ENCODE data around the gene ALOXE3. TPM values are rescaled to one million over a fixed set of nuclear protein-coding genes. Genes with fewer than 3 reads are reported as not detected.
A peak's percentile ranks its signal among the peaks of the same experiment; 100 is the strongest.

ALOXE3 gene
- total RNA-seq, 4 donors from 2014 or later = not detected

GRCh38 chr17:8073627-8074484 is 44.5 kb downstream of the ALOXE3 start:
- ATAC-seq = peak; percentile 58 to 78
- Histone ChIP-seq H3K4me3 (peak overlapping the region in 1 of 4 donors; percentile 34), H3K27me3 (peaks cover 67 to 73% (median 68%) of the 10 kb centered on the region in 3 donors), H3K36me3 (no peaks in the 10 kb centered on the region), H3K27ac (no peak overlapping the region), H3K9me3 (no peaks in the 10 kb centered on the region), H3K4me1 (peaks cover 0 to 18% of the 10 kb centered on the region in 2 donors)
- in situ Hi-C loops (cut with MboI; ENCODE audit: low sequenced_read_pairs in 4 of 4) (no loop called here), intact Hi-C loops (cut with DNase I; ENCODE audit: low total_unique reads) (no loop called here)
- no peak for TF ChIP-seq POLR2A (IDR thresholded peaks at IDR 0.05)
- peak; percentile 54 to 90 (median 76) for TF ChIP-seq CTCF (IDR thresholded peaks at IDR 0.05 in 4 of 5, conservative IDR thresholded peaks at IDR 0.05 in 1 of 5)
- DNase-seq = peak in 1 of 2 donors; percentile 52

DNA sequence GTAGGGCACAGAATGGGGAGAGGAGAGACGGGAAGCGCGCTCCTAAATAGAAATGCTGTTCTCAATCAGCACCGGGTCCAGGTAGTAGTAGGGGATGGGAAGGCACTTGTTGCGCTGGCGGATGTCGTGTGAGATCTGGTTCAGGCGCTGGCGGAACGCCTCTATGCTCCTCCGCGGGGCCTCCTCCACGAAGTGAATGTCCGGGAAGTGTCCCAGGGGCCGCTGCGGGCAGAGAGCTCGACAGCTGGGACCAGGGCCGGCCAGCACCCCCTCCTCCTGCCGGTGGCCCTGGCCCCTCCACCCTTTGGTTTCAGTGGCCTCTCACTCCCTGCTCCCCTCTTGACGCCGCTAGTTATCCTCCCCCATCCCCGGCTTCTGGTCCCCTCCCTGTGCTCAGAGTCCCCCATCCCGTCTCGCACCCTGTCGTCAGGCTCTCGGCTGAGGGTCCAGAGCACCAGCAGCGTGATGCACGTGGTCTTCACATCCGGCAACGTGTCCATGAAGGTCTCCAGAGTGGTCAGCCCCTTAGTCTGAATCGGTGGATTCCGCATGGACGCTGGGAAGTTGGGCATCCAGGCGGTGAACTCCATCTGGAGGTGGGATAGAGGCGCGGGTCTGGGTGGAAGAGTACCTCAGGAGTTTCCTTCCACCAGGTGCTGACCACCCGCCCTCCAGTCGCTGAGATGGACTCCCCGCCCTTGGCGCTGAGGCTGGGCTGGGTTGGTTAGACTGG is 45.4 kb downstream of the ALOXE3 start:
- no peaks in the 10 kb centered on the region for H3K9me3 ChIP-seq
- intact Hi-C loops (cut with DNase I; ENCODE audit: low total_unique reads) (no loop called here), in situ Hi-C loops (cut with MboI; ENCODE audit: low sequenced_read_pairs in 4 of 4) (no loop called here)
- no peaks in the 10 kb centered on the region for H3K36me3 ChIP-seq
- no peak for TF ChIP-seq POLR2A (IDR thresholded peaks at IDR 0.05)
- no peak for TF ChIP-seq CTCF (IDR thresholded peaks at IDR 0.05 in 4 of 5, conservative IDR thresholded peaks at IDR 0.05 in 1 of 5)
- DNase-seq (no peak), ATAC-seq (no peak)
- peaks cover 59 to 68% (median 60%) of the 10 kb centered on the region in 3 donors for H3K27me3 ChIP-seq
- H3K4me3 ChIP-seq = peak overlapping the region in 2 of 4 donors; percentile 13 to 34
- H3K4me1 ChIP-seq = peaks cover 0 to 18% of the 10 kb centered on the region in 2 donors
- no peak overlapping the region for H3K27ac ChIP-seq

DNA sequence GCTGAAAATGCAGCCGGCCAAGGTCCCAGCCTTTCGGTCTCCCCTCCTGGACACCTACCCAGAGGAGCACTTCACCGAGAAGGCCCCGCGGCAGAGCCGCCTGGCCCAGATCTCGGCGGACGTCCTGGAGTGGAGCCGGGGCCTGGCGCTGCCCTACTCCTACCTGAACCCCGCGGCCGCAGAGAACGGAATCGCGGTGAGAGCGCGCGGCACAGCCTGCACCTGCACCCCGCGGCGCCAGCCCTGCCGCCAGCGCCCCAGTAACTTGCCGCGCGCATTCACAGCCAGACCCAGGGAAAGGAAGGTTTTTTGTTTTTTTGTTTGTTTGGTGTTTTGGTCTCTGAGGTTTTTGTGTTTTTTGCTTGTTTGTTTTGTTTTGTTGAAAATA is 46.0 kb downstream of the ALOXE3 start:
- H3K36me3 ChIP-seq = no peaks in the 10 kb centered on the region
- H3K4me1 ChIP-seq = peaks cover 0 to 18% of the 10 kb centered on the region in 2 donors
- TF ChIP-seq CTCF (IDR thresholded peaks at IDR 0.05 in 4 of 5, conservative IDR thresholded peaks at IDR 0.05 in 1 of 5) (no peak), POLR2A (IDR thresholded peaks at IDR 0.05) (no peak)
- ATAC-seq (no peak), DNase-seq (no peak)
- no peak overlapping the region for H3K27ac ChIP-seq
- in situ Hi-C loops (cut with MboI; ENCODE audit: low sequenced_read_pairs in 4 of 4) (no loop called here), intact Hi-C loops (cut with DNase I; ENCODE audit: low total_unique reads) (no loop called here)
- peak overlapping the region in 1 of 4 donors; percentile 34 for H3K4me3 ChIP-seq
- H3K9me3 ChIP-seq = no peaks in the 10 kb centered on the region
- H3K27me3 ChIP-seq = peaks cover 54 to 62% (median 55%) of the 10 kb centered on the region in 3 donors

- Histone ChIP-seq H3K4me3 (no peak overlapping the region), H3K36me3 (no peaks in the 10 kb centered on the region), H3K27me3 (peaks cover 47 to 56% (median 49%) of the 10 kb centered on the region in 3 donors), H3K27ac (no peak overlapping the region), H3K4me1 (peaks cover 0 to 18% of the 10 kb centered on the region in 2 donors), H3K9me3 (no peaks in the 10 kb centered on the region)
- intact Hi-C loops (cut with DNase I; ENCODE audit: low total_unique reads) = no loop called here
- DNase-seq (no peak), ATAC-seq (no peak)
- TF ChIP-seq CTCF (IDR thresholded peaks at IDR 0.05 in 4 of 5, conservative IDR thresholded peaks at IDR 0.05 in 1 of 5) (no peak), POLR2A (IDR thresholded peaks at IDR 0.05) (no peak)
- in situ Hi-C loops (cut with MboI; ENCODE audit: low sequenced_read_pairs in 4 of 4) = no loop called here
Observed at GRCh38 chr17:8071496-8071895, 46.8 kb downstream of the ALOXE3 start.
